ENCODE data around the gene SERHL2.
"Not testable (repeated sequence)": the region's sequence is repeated elsewhere in the genome, so short reads cannot be mapped to it uniquely, and the experiment has no call there.

SERHL2 gene, protein sequence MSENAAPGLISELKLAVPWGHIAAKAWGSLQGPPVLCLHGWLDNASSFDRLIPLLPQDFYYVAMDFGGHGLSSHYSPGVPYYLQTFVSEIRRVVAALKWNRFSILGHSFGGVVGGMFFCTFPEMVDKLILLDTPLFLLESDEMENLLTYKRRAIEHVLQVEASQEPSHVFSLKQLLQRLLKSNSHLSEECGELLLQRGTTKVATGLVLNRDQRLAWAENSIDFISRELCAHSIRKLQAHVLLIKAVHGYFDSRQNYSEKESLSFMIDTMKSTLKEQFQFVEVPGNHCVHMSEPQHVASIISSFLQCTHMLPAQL

DNA sequence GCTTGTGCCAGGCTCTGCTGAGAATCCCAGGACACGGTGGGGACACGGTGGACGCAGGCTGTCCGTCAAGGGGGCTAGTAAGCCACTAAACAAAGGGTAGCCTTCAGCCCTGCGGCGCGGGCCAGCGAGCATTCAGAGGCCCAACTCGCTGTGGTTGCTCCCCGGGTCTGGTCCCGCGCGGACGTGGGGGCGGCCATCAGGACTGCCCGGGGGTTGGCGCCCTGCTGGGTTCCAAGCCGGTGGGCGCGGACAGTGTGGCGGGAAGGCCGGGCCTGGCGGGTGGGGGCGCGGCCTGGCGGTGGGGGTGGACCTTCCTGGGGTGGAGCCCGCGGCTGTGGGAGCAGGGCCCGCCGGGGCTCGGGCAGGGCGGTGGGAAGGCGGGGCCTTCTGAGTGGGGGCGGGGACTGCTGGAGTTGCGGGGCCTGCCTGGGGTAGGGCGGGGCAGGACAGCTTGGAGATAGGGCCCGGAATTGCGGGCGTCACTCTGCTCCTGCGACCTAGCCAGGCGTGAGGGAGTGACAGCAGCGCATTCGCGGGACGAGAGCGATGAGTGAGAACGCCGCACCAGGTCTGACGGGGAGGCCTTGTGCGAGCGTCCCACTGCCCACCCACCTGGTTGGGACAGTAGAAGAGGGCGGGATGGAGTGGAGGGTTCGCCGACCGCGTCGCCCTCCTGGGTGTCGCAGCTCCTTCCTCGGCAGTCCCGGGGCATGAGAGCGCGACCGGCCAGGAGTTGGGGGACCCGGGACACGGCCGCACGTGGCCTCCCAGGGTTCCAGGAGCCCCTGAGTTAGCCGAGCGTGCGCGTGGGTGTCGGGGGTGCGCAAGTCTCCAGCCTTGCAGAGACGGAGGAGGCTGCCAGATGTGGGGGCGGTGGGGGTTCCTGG, at the start of gene SERHL2:
SERHL2 (plus strand) TSS at position 482 of the 887 bp plus-strand sequence; CDS start at position 547, 65 bp downstream.
- DNase-seq: no peak

GRCh38 chr22:42508327-42508974, 45.3 kb upstream of the SERHL2 start:
- not testable (repeated sequence) for DNase-seq

- not testable (repeated sequence) for DNase-seq
These were observed 44.8 kb upstream of the SERHL2 start for GRCh38 chr22:42508975-42509364.

DNA sequence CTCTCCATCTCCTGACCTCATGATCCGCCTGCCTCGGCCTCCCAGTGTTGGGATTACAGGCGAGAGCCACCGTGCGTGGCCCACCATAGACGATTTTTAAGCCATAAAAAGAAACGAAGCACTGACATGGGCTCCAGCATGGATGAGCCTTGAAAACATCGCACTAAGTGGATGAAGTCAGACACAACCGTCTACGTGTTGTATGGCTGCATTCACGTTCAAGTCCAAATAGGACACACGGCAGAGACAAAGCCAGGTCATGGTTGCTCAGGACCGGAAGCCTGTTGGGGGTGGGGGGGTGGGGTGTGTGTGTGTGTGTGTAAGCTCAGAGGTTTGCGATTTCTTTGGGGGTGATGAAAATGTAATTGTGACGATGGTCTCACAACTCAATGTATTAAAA, 44.2 kb upstream of the SERHL2 start:
- DNase-seq: no peak

DNA sequence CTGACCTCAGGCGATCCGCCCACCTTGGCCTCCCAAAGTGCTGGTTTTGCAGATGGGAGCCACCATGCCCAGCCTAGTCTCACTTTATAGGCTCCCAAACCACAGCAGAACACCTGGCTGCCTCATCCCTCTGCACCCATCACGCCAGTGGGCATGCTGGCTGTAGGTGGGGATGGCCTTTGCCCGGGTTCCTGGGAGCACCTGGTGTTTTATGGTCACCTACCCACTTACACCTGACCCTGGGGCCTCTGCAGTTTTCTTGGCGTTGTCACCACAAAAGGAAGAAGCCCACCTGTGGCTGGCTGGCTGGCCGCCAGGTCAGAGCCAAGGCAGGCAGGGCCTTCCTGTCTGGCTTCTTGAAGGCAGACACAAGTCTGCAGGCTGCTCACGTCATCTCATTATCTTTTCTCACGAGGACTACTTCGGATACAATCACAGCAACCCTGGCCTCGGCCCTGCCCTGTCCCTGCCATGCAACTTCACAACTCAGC, 42.3 kb upstream of the SERHL2 start:
- DNase-seq: no peak

DNA sequence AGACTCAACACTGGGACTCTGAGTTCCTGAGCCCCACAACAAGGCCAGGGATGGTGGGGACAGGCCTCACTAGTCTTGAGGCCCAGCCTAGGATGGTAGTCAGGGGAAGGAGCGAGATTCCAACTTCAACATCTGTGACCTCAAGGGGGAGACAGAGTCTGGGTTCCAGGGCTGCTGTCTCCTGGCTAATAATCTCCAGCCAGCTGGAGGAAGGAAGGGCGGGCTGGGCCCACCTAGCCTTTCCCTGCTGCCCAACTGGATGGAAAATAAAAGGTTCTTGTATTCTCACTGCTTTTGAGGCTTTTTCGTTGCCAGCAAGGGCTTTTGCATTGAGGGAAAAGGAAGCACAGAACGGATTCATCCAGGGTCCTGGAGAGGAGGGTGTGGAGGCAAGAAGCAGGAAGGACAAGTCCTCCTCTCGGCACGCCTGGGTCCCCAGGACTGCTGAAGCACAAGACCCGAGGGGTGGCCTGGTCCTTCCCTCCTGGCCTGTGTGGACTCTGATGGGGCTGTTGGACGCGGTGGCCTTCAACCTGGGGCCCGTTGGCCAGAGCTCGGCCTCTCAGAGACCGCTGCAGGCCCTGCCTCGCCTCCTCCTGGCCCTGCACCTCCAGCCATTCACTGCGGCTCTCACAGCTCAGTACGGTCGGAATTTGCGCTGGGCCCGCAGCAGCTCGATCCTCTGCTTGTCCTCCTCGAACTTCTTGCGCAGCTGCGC, 41.3 kb upstream of the SERHL2 start:
- not testable (repeated sequence) for DNase-seq

- not testable (repeated sequence) for DNase-seq
These were observed 39.4 kb upstream of the SERHL2 start for GRCh38 chr22:42514331-42514730.

DNA sequence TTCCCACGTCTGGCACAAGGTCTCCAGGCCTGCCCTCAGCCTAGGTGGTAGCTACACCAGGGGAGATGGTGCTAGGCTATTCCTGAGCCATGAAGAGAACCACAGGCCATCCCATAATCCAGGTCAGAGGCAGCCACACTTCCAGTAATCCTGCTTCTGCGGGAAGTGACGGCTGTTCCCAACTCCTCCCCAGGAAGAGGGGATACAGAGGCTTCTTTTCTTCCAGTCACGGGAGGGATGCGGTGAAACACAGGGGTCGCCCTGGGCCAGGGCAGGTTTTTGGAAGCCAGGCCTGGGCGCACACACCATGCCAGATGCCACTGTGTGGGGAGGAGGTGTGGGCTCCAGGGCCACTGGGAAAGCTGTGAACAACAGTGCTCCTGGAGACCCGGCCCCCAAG, 38.5 kb upstream of the SERHL2 start:
- DNase-seq: not testable (repeated sequence)

GRCh38 chr22:42515896-42516295, 37.9 kb upstream of the SERHL2 start:
- DNase-seq: no peak

- not testable (repeated sequence) for DNase-seq
These were observed 36.7 kb upstream of the SERHL2 start for GRCh38 chr22:42517103-42517502.

- not testable (repeated sequence) for DNase-seq
These were observed 34.9 kb upstream of the SERHL2 start for GRCh38 chr22:42518638-42519524.

- no peak for DNase-seq
These were observed 34.0 kb upstream of the SERHL2 start, which contains the start of gene RRP7A for GRCh38 chr22:42519525-42520401. TSS of gene RRP7A (minus strand) at chr22:42519796. CDS start at chr22:42519786, 10 bp downstream.

GRCh38 chr22:42521228-42521546, 32.6 kb upstream of the SERHL2 start:
- DNase-seq: no peak

GRCh38 chr22:42522546-42522945, 31.2 kb upstream of the SERHL2 start:
- DNase-seq: no peak

- no peak for DNase-seq
These were observed 25.0 kb upstream of the SERHL2 start for GRCh38 chr22:42528591-42529307.

- DNase-seq: not testable (repeated sequence)
These were observed 24.3 kb upstream of the SERHL2 start for GRCh38 chr22:42529435-42529834.

- not testable (repeated sequence) for DNase-seq
These were observed 22.2 kb upstream of the SERHL2 start for GRCh38 chr22:42531401-42532084.

DNA sequence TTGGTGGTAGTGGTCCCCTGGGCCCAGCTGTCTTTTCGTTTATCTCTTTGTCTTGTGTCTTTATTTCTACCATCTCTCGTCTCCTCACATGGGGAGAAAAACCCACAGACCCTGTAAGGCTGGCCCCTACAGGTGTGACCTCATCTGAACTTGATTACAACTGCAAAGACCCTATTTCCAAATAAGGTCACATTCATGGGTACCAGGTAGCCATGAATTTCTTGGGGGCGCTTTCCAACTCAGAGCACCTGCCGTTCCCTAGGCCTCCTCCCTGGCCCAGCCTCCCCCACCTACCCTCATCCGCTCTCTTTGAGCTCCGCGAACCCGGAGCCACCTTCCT, 20.1 kb upstream of the SERHL2 start:
- no peak for DNase-seq

GRCh38 chr22:42535082-42535731, 18.5 kb upstream of the SERHL2 start:
- not testable (repeated sequence) for DNase-seq

Data from cortex of kidney (tissue), 1 donor.